GM12875 (cell line): ENCODE measurements around the gene SLFN12.

ENCODE experiments used
- H3K4me3 ChIP-seq: one replicate; pipeline ENCODE4 v1.5.1; 2011; ENCODE audit warnings: low read depth, low read length, control low read depth
- CTCF ChIP-seq: IDR thresholded peaks from 2 replicates; pipeline ENCODE4 v1.5.1; 2011; ENCODE audit warnings: low read depth, mild to moderate bottlenecking, control low read depth, inconsistent platforms, low read length, moderate library complexity, borderline replicate concordance; ENCODE audit not compliant: insufficient read depth

The SLFN12 gene

GRCh38 chr17:35432176-35433074, at the start of gene SLFN12:
SLFN12 (minus strand) TSS chr17:35432500; CDS start chr17:35423028, 9,472 bp downstream.
- peak within 1 kb of the TSS; percentile 66 for H3K4me3 ChIP-seq
- TF ChIP-seq CTCF, result no peak

DNA sequence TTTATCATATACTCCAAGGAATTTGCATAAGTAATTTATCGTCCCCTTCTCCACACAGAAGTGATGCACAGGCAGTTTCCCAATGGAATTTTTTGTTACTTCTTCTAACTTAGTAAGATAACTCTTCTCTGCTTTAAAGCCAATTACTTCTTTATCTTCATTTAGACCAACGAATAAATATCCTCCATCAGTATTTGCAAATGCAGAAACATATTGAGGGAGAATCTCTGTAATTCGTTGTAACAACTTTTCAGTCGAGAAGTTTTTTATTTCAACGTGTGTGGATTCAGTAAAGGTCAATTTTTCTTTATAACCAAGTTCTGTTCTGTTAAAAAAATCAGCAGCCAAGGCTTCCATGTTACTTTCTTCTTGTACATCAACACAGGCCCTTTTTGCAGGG, 47.0 kb upstream of the SLFN12 start:
- no peak overlapping the region for H3K4me3 ChIP-seq
- TF ChIP-seq CTCF, result no peak

- no peak for TF ChIP-seq CTCF
- H3K4me3 ChIP-seq, result no peak overlapping the region
Measured at GRCh38 chr17:35477248-35477647, 44.9 kb upstream of the SLFN12 start.

- TF ChIP-seq CTCF, result no peak
- no peak overlapping the region for H3K4me3 ChIP-seq
Measured at GRCh38 chr17:35476283-35476820, 44.1 kb upstream of the SLFN12 start.

GRCh38 chr17:35468475-35468874, 36.2 kb upstream of the SLFN12 start:
- TF ChIP-seq CTCF, result no peak
- no peak overlapping the region for H3K4me3 ChIP-seq

DNA sequence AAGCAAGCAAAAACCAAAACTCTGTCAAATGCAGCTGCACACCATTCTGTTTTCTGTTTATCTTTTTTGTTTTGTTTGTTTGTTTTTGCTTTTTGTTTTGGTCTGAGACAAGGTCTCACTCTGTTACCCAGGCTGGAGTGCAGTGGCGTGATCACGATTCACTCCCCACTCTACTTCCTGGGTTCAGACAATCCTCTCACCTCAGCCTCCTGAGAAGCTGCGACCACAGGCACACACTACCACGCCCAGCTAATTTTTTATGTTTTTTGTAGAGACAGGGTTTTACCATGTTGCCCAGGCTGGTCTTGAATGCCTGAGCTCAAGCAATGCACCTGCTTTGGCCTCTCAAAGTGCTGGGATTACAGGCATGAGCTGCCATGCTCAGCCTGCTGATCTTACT, 35.5 kb upstream of the SLFN12 start:
- no peak for TF ChIP-seq CTCF
- H3K4me3 ChIP-seq, result no peak overlapping the region
